ENCODE measurements around the gene TMIGD1. TPM values are rescaled to one million over a fixed set of nuclear protein-coding genes. Genes with fewer than 3 reads are reported as not detected.

Gene TMIGD1
- polyA plus RNA-seq, 1 of the 3 experiments (the other 2 are of a cell fraction): not detected

DNA sequence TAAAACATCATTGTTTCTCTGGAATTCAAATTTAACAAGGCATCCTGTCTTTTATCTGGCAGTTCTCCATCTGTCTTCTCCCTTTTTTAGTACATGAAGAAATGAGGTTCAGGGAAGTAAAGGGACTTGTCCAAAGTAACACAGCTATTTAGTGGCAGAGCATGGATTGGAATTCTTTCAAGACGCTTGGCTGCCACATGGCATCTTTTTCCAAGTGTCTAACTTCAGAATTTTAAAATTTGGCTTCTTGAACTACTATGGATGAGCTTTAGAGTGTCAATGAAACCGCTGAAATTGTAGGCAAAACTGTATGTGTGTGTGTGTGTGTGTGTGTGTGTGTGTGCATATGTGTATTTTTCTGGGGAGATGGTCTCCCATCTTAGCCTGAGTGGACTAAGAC is 5.2 kb upstream of the TMIGD1 start:
- H2AFZ ChIP-seq (ENCODE audit: low read depth): no peak overlapping the region
- H3K4me3 ChIP-seq (ENCODE audit: low read depth in 2 of 2, low read length in 1 of 2): no peak overlapping the region
- H3K36me3 ChIP-seq (replicated peaks in 1 of 2; ENCODE audit: control insufficient read depth in 1 of 2, insufficient read depth in 2 of 2, low read length in 1 of 2): no peaks in the 10 kb centered on the region
- WGBS (ENCODE audit: low lambda C conversion rate): 60% methylated on average over 2 of the region's 2 CpGs
- H3K27ac ChIP-seq (ENCODE audit: low read depth in 2 of 2, low read length in 1 of 2): no peak overlapping the region
- no peaks in the 10 kb centered on the region for H3K9me3 ChIP-seq
- H3K4me1 ChIP-seq (ENCODE audit: control insufficient read depth in 1 of 2, insufficient read depth in 2 of 2, low read depth in 1 of 2, low read length in 1 of 2): peaks cover 7 to 8% of the 10 kb centered on the region in 2 experiments; a peak in 2 of 4 replicates
- H3K9me2 ChIP-seq: no peaks in the 10 kb centered on the region
- no peaks in the 10 kb centered on the region for H3K79me2 ChIP-seq (ENCODE audit: insufficient read depth)
- ChIA-PET CTCF (interaction anchor here (0.6 to 6.0 kb wide), 23 partner anchors 10 to 391 kb away, joined by 3 to 54 read pairs (median 4); partner anchors contain the start of gene GOSR1), POLR2A (no interaction called here)
- H4K20me1 ChIP-seq (ENCODE audit: insufficient read depth): no peaks in the 10 kb centered on the region
- no peak overlapping the region for H3K4me2 ChIP-seq
- DNase-seq: no peak
- H3K9ac ChIP-seq: no peak overlapping the region
- H3F3A ChIP-seq (replicated peaks; ENCODE audit: insufficient read depth): peaks cover 7% of the 10 kb centered on the region
- no peaks in the 10 kb centered on the region for H3K27me3 ChIP-seq (ENCODE audit: insufficient read depth)
- TF ChIP-seq RAD21 (IDR thresholded peaks at IDR 0.05; ENCODE audit: low read length) (no peak), MXI1 (IDR thresholded peaks at IDR 0.05; ENCODE audit: low read depth, low read length) (no peak), TCF12 (IDR thresholded peaks at IDR 0.05) (no peak)

DNA sequence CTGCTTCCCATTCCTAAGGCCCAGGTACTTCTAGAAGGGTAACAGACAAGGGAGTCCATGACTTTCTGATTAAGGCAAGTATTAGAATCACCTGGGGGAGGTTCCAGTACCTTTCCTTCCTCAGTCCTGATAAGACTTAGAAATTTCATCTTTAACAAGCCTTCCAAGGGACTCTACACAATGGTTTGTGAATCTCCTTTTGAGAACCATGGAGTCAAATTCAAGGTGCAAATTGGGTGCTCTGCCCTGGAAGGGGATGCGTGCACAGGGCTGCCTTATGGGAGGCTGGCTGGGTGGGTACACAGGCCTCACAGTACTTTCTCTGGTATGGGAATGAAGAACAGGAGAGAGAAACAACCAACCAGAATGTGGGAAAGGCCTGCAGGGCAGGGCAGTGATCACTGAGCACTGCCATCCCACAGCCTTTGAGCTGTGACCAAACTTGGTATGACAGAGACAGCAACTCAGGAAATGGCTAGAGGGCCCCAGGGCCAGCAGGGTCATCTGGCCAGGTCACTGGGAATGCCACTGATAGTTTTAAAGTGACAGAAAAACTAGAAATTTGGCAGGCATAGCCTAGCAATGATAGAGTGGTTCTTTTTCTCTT is 3.6 kb upstream of the TMIGD1 start:
- Histone ChIP-seq H3K9me2 (no peaks in the 10 kb centered on the region), H2AFZ (ENCODE audit: low read depth) (no peak overlapping the region), H3K9ac (no peak overlapping the region), H3K27ac (ENCODE audit: low read depth in 2 of 2, low read length in 1 of 2) (no peak overlapping the region), H3F3A (replicated peaks; ENCODE audit: insufficient read depth) (peaks cover 12% of the 10 kb centered on the region), H3K4me3 (ENCODE audit: low read depth in 2 of 2, low read length in 1 of 2) (no peak overlapping the region), H3K79me2 (ENCODE audit: insufficient read depth) (no peaks in the 10 kb centered on the region), H3K9me3 (no peaks in the 10 kb centered on the region), H3K36me3 (replicated peaks in 1 of 2; ENCODE audit: control insufficient read depth in 1 of 2, insufficient read depth in 2 of 2, low read length in 1 of 2) (no peaks in the 10 kb centered on the region), H3K27me3 (ENCODE audit: insufficient read depth) (no peaks in the 10 kb centered on the region), H3K4me1 (ENCODE audit: control insufficient read depth in 1 of 2, insufficient read depth in 2 of 2, low read depth in 1 of 2, low read length in 1 of 2) (peaks cover 7 to 13% of the 10 kb centered on the region in 2 experiments; a peak in 2 of 4 replicates), H4K20me1 (ENCODE audit: insufficient read depth) (no peaks in the 10 kb centered on the region), H3K4me2 (no peak overlapping the region)
- WGBS (ENCODE audit: low lambda C conversion rate): 92% methylated on average over 1 of the region's 1 CpG
- POLR2A ChIA-PET: interaction anchor here (0.8 kb wide), 1 partner anchor 15 kb away, joined by 3 read pairs; no protein-coding TSS in a partner anchor
- CTCF ChIA-PET: interaction anchor here (0.6 to 6.0 kb wide), 11 partner anchors 9 to 232 kb away, joined by 3 to 54 read pairs (median 4); partner anchors contain the start of gene BLMH
- peak; percentile 9 for DNase-seq
- TF ChIP-seq TEAD4 (IDR thresholded peaks at IDR 0.05; ENCODE audit: borderline replicate concordance, insufficient read depth): no peak
- TF ChIP-seq, protein P1, sequence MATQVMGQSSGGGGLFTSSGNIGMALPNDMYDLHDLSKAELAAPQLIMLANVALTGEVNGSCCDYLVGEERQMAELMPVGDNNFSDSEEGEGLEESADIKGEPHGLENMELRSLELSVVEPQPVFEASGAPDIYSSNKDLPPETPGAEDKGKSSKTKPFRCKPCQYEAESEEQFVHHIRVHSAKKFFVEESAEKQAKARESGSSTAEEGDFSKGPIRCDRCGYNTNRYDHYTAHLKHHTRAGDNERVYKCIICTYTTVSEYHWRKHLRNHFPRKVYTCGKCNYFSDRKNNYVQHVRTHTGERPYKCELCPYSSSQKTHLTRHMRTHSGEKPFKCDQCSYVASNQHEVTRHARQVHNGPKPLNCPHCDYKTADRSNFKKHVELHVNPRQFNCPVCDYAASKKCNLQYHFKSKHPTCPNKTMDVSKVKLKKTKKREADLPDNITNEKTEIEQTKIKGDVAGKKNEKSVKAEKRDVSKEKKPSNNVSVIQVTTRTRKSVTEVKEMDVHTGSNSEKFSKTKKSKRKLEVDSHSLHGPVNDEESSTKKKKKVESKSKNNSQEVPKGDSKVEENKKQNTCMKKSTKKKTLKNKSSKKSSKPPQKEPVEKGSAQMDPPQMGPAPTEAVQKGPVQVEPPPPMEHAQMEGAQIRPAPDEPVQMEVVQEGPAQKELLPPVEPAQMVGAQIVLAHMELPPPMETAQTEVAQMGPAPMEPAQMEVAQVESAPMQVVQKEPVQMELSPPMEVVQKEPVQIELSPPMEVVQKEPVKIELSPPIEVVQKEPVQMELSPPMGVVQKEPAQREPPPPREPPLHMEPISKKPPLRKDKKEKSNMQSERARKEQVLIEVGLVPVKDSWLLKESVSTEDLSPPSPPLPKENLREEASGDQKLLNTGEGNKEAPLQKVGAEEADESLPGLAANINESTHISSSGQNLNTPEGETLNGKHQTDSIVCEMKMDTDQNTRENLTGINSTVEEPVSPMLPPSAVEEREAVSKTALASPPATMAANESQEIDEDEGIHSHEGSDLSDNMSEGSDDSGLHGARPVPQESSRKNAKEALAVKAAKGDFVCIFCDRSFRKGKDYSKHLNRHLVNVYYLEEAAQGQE (IDR thresholded peaks at IDR 0.05; ENCODE audit: low read depth, low read length): no peak
- TF ChIP-seq ELF1 (IDR thresholded peaks at IDR 0.05): no peak
- TF ChIP-seq, protein P2, sequence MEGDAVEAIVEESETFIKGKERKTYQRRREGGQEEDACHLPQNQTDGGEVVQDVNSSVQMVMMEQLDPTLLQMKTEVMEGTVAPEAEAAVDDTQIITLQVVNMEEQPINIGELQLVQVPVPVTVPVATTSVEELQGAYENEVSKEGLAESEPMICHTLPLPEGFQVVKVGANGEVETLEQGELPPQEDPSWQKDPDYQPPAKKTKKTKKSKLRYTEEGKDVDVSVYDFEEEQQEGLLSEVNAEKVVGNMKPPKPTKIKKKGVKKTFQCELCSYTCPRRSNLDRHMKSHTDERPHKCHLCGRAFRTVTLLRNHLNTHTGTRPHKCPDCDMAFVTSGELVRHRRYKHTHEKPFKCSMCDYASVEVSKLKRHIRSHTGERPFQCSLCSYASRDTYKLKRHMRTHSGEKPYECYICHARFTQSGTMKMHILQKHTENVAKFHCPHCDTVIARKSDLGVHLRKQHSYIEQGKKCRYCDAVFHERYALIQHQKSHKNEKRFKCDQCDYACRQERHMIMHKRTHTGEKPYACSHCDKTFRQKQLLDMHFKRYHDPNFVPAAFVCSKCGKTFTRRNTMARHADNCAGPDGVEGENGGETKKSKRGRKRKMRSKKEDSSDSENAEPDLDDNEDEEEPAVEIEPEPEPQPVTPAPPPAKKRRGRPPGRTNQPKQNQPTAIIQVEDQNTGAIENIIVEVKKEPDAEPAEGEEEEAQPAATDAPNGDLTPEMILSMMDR (IDR thresholded peaks at IDR 0.05): no peak
- TF ChIP-seq TAF1 (IDR thresholded peaks at IDR 0.05; ENCODE audit: borderline replicate concordance, low read depth, low read length): no peak
- no peak for TF ChIP-seq SIN3A (IDR thresholded peaks at IDR 0.05; ENCODE audit: borderline replicate concordance, low read depth, low read length)
- TF ChIP-seq, protein P3, sequence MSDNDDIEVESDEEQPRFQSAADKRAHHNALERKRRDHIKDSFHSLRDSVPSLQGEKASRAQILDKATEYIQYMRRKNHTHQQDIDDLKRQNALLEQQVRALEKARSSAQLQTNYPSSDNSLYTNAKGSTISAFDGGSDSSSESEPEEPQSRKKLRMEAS (IDR thresholded peaks at IDR 0.05; ENCODE audit: low read depth): no peak
- no peak for TF ChIP-seq RAD21 (IDR thresholded peaks at IDR 0.05; ENCODE audit: low read length)
- TF ChIP-seq YY1 (IDR thresholded peaks at IDR 0.05; ENCODE audit: low read depth): no peak
- no peak for TF ChIP-seq RXRA (IDR thresholded peaks at IDR 0.05; ENCODE audit: borderline replicate concordance, low read depth)
- TF ChIP-seq SMC3 (IDR thresholded peaks at IDR 0.05; ENCODE audit: low read depth, low read length): no peak
- no peak for TF ChIP-seq FOSL2 (IDR thresholded peaks at IDR 0.05; ENCODE audit: borderline replicate concordance, low read depth)
- TF ChIP-seq RCOR1 (IDR thresholded peaks at IDR 0.05; ENCODE audit: low read length): no peak
- TF ChIP-seq, protein P4, sequence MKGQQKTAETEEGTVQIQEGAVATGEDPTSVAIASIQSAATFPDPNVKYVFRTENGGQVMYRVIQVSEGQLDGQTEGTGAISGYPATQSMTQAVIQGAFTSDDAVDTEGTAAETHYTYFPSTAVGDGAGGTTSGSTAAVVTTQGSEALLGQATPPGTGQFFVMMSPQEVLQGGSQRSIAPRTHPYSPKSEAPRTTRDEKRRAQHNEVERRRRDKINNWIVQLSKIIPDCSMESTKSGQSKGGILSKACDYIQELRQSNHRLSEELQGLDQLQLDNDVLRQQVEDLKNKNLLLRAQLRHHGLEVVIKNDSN (IDR thresholded peaks at IDR 0.05; ENCODE audit: borderline replicate concordance, low read depth): no peak
- no peak for TF ChIP-seq GABPA (IDR thresholded peaks at IDR 0.05; ENCODE audit: low read depth)
- TF ChIP-seq, protein P5, sequence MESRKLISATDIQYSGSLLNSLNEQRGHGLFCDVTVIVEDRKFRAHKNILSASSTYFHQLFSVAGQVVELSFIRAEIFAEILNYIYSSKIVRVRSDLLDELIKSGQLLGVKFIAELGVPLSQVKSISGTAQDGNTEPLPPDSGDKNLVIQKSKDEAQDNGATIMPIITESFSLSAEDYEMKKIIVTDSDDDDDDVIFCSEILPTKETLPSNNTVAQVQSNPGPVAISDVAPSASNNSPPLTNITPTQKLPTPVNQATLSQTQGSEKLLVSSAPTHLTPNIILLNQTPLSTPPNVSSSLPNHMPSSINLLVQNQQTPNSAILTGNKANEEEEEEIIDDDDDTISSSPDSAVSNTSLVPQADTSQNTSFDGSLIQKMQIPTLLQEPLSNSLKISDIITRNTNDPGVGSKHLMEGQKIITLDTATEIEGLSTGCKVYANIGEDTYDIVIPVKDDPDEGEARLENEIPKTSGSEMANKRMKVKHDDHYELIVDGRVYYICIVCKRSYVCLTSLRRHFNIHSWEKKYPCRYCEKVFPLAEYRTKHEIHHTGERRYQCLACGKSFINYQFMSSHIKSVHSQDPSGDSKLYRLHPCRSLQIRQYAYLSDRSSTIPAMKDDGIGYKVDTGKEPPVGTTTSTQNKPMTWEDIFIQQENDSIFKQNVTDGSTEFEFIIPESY (IDR thresholded peaks at IDR 0.05; ENCODE audit: borderline replicate concordance, low read depth): no peak
- no peak for TF ChIP-seq RFX5 (IDR thresholded peaks at IDR 0.05; ENCODE audit: low read length)
- no peak for TF ChIP-seq GATA2 (CRISPR knock-in tag; IDR thresholded peaks at IDR 0.05)
